HFF-Myc (cell line): ENCODE measurements around the gene PDE7B.

Experiments
- DNase-seq: peaks from one replicate; pipeline ENCODE4 v3.0.0-alpha.2; 2011; ENCODE audit warnings: low read depth; ENCODE audit errors: extremely low read depth
- H3K4me3 ChIP-seq: replicated peaks from 2 replicates; pipeline ENCODE4 v1.5.1; 2011; ENCODE audit warnings: low read depth, mild to moderate bottlenecking, control low read depth, low read length
- CTCF ChIP-seq: IDR thresholded peaks from 2 replicates; pipeline ENCODE4 v1.5.1; 2012; ENCODE audit warnings: mild to moderate bottlenecking, low read depth, low read length, control low read depth; ENCODE audit errors: missing control alignments

PDE7B gene

GRCh38 chr6:135897087-135897486 is 45.6 kb downstream of the PDE7B start:
- H3K4me3 ChIP-seq = no peak overlapping the region
- TF ChIP-seq CTCF = no peak
- DNase-seq = no peak

GRCh38 chr6:135901774-135902524 is 50.4 kb downstream of the PDE7B start:
- no peak for TF ChIP-seq CTCF
- DNase-seq = peak; percentile 65
- no peak overlapping the region for H3K4me3 ChIP-seq

GRCh38 chr6:135902756-135903331 is 51.3 kb downstream of the PDE7B start:
- no peak for DNase-seq
- H3K4me3 ChIP-seq = no peak overlapping the region
- no peak for TF ChIP-seq CTCF

- no peak overlapping the region for H3K4me3 ChIP-seq
- no peak for DNase-seq
- no peak for TF ChIP-seq CTCF
Observed at GRCh38 chr6:135904666-135905065, 53.2 kb downstream of the PDE7B start.

GRCh38 chr6:135905604-135906300 is 54.3 kb downstream of the PDE7B start:
- DNase-seq = no peak
- no peak for TF ChIP-seq CTCF
- H3K4me3 ChIP-seq = no peak overlapping the region

GRCh38 chr6:135906542-135906941 is 55.0 kb downstream of the PDE7B start:
- TF ChIP-seq CTCF = no peak
- no peak overlapping the region for H3K4me3 ChIP-seq
- no peak for DNase-seq
